Epidermal melanocyte (primary cell): ENCODE results near the gene RTF1.
"Not testable (repeated sequence)": the region's sequence is repeated elsewhere in the genome, so short reads cannot be mapped to it uniquely, and the experiment has no call there.

Experiments used
- DNase-seq: peaks from one replicate; pipeline ENCODE4 v3.0.0; 2011; ENCODE audit warnings: low spot score; ENCODE audit not compliant: insufficient read length

The RTF1 gene

GRCh38 chr15:41416742-41417417 is at the start of gene RTF1:
TSS of gene RTF1 (plus strand) at chr15:41417095. CDS start at chr15:41417116, 21 bp downstream.
- peak; percentile 79 for DNase-seq

DNA sequence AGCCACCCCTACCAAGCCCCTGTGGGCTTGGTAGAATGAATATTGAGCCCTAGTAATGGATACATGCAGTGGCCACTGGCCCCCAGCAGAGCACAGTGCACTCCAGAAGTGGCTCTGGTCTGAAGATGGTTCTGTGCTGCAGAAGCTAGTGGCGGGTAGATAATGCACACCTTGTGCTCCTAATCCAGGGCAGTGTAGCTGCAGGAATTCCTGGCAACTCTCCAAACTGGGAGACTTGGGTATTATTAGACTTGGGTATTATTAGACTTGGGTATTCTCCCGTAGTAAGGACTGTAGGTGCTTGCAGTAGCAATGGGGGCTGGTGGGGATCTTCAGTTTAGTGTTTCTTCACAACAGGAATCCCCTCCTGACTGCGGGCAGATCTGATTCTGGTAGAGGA is 49.5 kb upstream of the RTF1 start:
- DNase-seq, result no peak

DNA sequence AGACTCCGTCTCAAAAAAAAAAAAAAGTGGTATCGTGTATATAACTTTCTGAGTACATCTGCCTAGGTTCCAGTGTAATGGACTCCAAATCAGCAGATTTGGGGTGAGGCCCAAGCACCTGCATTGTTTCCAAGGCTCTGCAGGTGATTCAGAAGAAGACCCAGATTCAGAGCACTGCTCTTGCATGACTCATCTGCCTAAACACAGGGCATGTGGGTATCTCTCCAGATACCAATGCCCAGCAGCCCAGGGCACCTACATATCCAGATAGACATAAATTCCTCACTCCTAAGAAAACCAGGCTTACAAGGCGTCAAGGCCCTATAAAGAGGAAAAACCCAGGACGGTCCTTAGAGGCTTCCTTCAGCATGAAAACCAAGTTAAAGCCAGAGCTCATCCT is 38.9 kb upstream of the RTF1 start:
- DNase-seq, result no peak

DNA sequence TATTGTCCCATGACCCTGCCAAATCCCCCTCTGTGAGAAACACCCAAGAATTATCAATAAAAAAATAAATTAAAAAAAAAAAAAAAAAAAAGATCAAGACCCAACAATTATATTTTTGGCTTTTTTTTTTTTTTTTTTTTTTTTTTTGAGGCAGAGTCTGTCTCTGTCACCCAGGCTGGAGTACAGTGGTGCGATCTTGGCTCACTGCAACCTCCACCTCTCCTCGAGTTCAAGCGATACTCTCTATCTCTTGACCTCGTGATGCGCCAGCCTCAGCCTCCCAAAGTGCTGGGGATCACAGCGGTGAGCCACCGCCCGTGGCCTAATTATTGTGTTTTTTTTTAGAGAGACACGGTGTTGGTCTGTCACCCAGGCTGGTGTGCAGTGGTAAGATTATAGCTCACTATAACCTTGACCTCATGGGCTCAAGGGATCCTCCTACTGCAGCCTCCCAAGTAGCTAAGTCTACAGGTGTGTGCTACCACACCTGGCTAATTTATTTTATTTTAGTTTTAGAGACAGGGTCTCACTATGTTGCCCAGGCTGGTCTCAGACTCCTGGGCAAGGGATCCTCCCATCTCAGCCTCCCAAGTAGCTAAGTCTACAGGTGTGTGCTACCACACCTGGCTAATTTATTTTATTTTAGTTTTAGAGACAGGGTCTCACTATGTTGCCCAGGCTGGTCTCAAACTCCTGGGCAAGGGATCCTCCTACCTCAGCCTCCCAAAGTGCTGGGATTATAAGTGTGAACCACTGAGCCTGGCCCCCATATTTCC is 32.7 kb upstream of the RTF1 start:
- DNase-seq, result not testable (repeated sequence)

DNA sequence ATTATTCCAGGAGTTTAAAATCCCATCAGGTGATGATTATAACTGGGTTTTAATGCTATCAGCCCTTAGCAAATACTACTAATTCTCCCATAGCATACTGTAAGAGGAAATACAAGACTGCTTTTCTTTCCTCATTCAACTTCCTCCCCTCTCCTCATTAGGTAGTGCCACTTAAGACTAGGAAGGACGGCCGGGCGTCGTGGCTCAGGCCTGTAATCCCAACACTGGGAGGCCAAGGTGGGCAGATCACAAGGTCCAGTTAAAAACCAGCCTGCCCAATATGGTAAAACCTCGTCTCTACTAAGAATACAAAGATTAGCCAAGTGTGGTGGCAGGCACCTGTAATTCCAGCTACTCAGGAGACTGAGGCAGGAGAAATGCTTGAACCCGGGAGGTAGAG is 29.2 kb upstream of the RTF1 start:
- DNase-seq, result no peak

- no peak for DNase-seq
Observed at GRCh38 chr15:41392659-41393058, 24.2 kb upstream of the RTF1 start.

GRCh38 chr15:41394924-41395323 is 22.0 kb upstream of the RTF1 start:
- DNase-seq, result no peak

GRCh38 chr15:41396111-41396510 is 20.8 kb upstream of the RTF1 start:
- DNase-seq, result no peak

DNA sequence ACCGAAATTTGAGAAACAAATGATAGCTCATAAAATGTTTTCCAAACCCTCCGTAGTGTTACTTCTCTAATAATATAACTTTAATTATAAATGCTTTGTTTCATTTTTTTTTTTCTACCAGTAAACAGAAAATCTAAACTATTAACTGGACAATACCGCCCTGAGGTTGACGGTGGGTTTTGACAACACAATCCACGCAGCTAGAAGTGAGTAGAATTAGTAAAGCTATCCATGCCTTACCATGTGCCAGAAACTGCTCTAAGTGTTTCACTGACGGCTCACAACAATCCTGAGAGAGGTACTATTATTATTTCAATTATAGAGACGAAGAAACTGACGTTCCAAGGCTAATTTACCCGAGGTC is 15.0 kb upstream of the RTF1 start:
- DNase-seq, result no peak

GRCh38 chr15:41407341-41407740 is 9.6 kb upstream of the RTF1 start:
- DNase-seq, result no peak

- peak; percentile 26 for DNase-seq
Observed at GRCh38 chr15:41408234-41408641, 8.7 kb upstream of the RTF1 start.

GRCh38 chr15:41411031-41411430 is 5.9 kb upstream of the RTF1 start:
- no peak for DNase-seq

DNA sequence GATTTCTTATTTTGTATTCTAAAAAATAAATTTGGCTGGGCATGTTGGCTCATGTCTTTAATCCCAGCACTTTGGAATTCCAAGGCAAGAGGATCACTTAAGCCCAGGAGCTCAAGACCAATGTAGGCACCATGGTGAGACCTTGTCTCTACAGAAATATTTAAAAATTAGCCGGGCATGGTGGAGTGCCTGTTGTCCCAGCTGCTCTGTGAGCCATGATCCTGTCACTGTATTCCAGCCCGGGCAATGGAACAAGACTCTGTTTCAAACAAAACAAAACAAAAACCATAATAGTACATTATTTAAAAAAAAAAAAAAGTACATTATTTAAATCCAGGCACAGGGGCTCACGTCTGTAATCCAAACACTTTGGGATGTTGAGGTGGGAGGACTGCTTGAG is 5.5 kb upstream of the RTF1 start:
- DNase-seq, result no peak

GRCh38 chr15:41416128-41416741 is 660 bp upstream of the RTF1 start:
- DNase-seq, result no peak

DNA sequence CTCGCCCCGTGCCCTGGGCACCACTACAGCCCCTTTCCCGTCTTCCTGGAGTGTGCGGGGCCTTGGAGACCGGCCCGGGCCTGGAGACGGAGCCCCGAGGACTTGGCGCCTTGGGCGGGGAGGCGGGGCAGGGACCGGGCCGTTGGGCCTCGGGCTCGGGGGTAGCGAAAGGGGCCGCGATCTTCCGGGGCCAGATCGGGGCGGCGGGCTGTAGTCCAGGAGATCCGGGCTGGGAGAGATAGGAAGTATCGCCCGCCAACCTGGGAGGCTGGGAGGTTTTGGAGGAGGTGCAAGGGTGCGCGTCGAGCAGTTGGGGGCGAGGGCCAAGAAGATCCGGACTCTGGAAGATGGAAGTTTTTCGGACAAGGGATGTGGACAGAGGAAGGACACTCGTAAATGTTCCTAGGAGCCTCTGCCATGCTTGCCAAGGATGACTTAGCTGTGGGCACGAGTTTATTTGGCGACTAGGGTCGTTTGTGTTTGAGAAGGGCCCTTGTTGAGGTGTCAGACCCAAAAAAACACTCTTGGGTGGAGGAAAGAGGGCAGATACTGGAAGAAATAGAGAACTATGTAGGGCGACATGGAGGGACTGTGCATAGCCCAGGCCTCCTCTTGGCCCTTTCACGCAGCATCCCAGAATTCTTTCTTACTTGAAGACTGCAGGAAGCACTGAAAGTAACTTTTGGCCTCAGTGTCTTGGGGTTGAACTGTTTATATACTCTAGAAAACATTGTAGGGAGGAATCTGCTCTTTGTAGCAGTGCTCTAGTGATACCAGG is 712 bp downstream of the RTF1 start:
- no peak for DNase-seq

DNA sequence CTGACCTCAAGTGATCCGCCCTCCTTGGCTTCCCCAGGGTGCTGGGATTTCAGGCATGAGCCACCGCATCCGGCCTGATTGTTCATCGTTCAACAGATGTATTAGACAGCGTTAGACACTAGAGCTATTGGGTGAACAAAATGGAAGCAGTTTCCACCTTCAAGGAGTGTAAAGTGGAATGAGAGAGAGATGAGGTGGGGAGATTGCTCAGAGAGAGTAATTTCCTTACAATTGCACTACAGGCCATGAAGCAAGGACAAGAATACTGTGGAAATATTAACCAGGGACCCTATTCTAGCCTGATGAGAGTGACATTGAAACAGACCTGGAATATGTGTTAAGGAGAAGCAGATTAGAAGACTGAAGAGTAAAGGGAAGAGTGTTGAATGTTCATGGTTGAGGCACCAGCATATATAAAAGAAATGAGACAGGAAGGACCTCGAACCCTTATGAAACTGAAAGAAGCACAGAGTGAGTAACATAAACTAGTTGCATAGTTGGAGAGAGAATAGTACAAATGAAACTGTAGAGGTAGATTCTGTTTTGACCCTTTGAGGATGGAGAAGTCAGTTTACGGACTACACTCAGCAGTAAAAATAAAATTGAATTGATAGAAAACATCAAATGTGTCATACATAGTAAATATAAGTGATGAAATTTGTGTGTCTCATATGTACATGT is 7.2 kb downstream of the RTF1 start:
- no peak for DNase-seq

DNA sequence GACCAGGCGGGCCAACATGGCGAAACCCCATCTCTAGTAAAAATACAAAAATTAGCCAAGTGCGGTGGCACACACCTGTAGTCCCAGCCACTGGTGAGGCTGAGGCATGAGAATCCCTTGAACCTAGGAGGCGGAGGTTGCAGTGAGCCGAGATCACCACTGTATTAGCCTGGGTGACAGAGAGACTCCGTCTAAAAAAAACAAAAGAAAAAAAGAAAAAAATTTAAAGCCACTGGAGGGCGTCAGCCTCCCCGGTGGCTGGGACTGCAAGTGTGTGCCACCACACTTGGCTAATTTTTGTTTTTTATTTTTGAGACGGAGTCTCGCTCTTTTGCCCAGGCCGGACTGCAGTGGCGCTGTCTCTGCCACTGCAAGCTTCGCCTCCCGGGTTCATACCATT is 7.9 kb downstream of the RTF1 start:
- no peak for DNase-seq

DNA sequence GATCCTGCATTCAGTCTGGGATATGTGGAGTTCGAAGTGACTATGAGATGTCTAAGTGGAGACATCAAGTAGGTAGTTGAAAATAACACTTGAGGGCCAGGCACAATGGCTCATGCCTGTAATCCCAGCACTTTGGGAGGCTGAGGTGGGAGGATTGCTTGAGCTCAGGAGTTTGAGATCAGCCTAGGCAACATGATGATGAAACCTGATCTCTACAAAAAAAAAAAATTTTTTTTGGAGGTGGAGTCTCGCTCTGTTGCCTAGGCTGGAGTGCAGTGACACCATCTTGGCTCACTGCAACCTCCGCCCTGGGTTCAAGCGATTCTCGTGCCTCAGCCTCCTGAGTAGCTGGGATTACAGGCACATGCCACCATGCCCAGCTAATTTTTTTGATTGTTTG is 9.0 kb downstream of the RTF1 start:
- not testable (repeated sequence) for DNase-seq

DNA sequence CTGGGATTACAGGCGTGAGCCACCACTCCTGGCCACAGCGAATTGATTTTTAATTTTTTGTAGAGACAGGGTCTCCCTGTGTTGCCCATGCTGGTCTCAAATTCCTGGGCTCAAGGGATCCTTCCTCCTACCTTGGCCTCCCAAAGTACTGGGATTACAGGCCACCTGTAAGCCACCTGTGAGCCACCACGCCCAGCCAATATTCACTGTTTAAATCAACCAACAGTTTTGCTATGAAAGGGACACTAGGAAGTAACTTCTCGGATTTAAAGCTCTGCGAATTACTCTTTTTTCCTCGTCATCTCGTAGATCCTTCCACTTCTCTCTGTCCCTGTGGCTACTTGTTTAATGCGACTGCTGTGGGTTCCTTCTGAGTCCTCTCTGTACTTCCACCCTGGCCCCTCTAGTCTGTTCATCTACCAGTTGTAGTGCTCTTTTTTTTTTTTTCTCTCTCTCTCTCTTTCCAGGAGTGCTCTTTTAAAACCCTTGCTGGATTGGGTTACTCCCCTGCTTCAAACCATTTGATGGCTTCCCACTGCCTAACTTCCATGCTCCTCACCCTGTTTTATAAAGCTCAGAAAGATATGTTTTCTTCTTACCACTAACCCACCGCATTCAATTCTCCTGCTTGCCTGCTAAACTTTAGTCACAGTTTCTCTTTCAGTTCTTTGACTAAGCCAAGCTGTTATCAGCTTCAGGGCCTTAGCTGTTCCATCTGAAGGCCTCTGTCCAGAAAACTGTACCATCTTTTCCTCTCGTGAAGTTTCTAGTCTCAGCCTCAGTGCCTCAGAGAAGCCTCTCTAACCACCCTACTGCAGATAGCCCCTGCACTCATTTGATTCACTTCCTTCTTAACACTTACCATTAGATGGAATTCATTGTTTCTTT is 12.4 kb downstream of the RTF1 start:
- DNase-seq, result no peak

DNA sequence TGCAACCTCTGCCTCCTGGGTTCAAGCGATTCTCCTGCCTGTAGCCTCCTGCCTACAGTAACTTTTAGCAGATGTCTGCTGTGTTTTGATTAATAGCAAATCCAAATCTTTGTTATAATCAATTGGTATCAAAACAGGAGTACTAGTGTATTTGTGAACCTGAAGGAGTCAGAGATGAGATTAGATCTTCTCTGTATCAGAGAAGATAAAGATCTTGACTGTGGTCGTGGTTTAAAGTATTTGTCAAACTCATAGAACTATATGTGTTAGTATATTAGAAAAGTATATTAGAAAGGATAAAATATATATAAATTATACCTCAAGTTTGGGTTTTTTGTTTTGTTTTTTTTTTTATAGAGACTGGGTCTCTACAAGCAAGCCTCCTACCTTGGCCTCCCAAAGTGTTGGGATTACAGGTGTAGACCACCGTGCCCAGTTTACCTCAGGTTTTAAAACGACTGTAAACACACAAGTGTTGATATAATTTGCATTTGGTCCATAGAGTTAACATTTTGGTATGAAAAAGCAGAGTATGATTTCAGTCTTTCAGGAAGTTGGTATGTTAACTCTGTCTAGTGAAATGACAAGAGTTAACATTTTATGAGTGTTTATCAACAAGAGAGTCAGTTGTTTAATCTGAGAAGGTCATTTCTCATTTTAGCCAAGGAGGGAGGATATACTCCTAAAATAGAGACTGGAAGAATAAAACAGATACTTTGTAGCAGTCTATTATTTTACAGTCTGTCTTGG is 18.3 kb downstream of the RTF1 start:
- DNase-seq, result no peak
